HepG2 (cell line): ENCODE measurements around the gene PHACTR1. TPM values are rescaled to one million over a fixed set of nuclear protein-coding genes. Genes with fewer than 3 reads are reported as not detected.

Experiments used
- ATAC-seq: fragments of 200-7000 bp; cut with Tn5 transposase; 3 replicates; pipeline ENCODE4 v1.9.1; 2020; ENCODE audit warnings: mild to moderate bottlenecking, moderate library complexity
- BruUV-seq: library from RNA; stranded (reverse); fragments of 400-500 nt; replicated peaks from 2 replicates; lab custom pipeline; 2021; lab: Mats Ljungman, UMichigan
- CTCF ChIA-PET: fragments of 300-600 bp; formaldehyde crosslinking; extraction: SDS; loops from one replicate; lab custom pipeline; 2021; ENCODE audit warnings: low total read pairs, inconsistent platforms, low intra/inter-chr PET ratio; lab: Yijun Ruan, JAX
- POLR2A ChIA-PET: fragments of 350-600 bp; sonication (Branson Sonifier 250); formaldehyde crosslinking; loops from one replicate; lab custom pipeline; 2020; ENCODE audit warnings: antibody characterized with exemption, inconsistent platforms; lab: Yijun Ruan, JAX
- DNase-seq: peaks from one replicate; pipeline ENCODE4 v3.0.0-alpha.2; 2015; ENCODE audit warnings: low spot score
- FAIRE-seq: peaks from 3 replicates; lab custom pipeline; 2011; peaks lifted over from hg19 to GRCh38; lab: Jason Lieb, UNC
- H2AFZ ChIP-seq: one replicate; pipeline ENCODE4 v1.6.1; 2011; ENCODE audit warnings: low read length, inconsistent platforms
- H3K27ac ChIP-seq: fragments of 300-600 bp; 3 replicates; pipeline ENCODE4 v1.8.0; 2011; ENCODE audit warnings: mixed run types, mild to moderate bottlenecking, mixed read lengths, low read length, inconsistent platforms; ENCODE audit not compliant: insufficient read depth; ENCODE audit errors: extremely low read length
- H3K27me3 ChIP-seq, 2 experiments: fragments of 200-600 bp in 1 of 2; 2 replicates in 1 of 2; 3 replicates in 1 of 2; pipeline versions ENCODE4 v1.6.0 to v1.8.0; 2011; ENCODE audit warnings: low read length in 2 of 2, mild to moderate bottlenecking in 2 of 2, moderate library complexity in 2 of 2, inconsistent platforms in 1 of 2; ENCODE audit not compliant: insufficient read depth in 2 of 2, control insufficient read depth in 1 of 2
- H3K36me3 ChIP-seq, 2 experiments: fragments of 200-600 bp in 1 of 2; replicated peaks in 1 of 2; 2 replicates in 1 of 2; 3 replicates in 1 of 2; pipeline versions ENCODE4 v1.5.1 to v1.8.0; 2011; ENCODE audit warnings: low read length in 2 of 2, inconsistent platforms in 1 of 2; ENCODE audit not compliant: insufficient read depth in 2 of 2, control insufficient read depth in 1 of 2
- H3K4me1 ChIP-seq: 2 replicates; pipeline ENCODE4 v1.5.1; 2012; ENCODE audit warnings: low read length, inconsistent platforms; ENCODE audit not compliant: insufficient read depth
- H3K4me2 ChIP-seq: 2 replicates; pipeline ENCODE4 v1.6.0; 2011; ENCODE audit warnings: low read depth, low read length, inconsistent platforms
- H3K4me3 ChIP-seq, 3 experiments: fragments of 200-600 bp in 1 of 3; sonication (generic), shearing (Covaris generic) in 1 of 3; replicated peaks in 1 of 3; 2 replicates each; pipeline ENCODE4 v1.5.1; 2011 to 2016; ENCODE audit warnings: low read length in 3 of 3, inconsistent platforms in 2 of 3, low read depth in 2 of 3, mild to moderate bottlenecking in 2 of 3, control low read depth in 1 of 3, mixed read lengths in 1 of 3; ENCODE audit not compliant: insufficient read depth in 1 of 3
- H3K79me2 ChIP-seq: one replicate; pipeline ENCODE4 v1.6.1; 2011; ENCODE audit warnings: low read length, inconsistent platforms; ENCODE audit not compliant: insufficient read depth
- H3K9ac ChIP-seq: 2 replicates; pipeline ENCODE4 v1.6.0; 2011; ENCODE audit warnings: mild to moderate bottlenecking, low read depth, low read length, inconsistent platforms; ENCODE audit not compliant: insufficient read depth
- H3K9me3 ChIP-seq: 2 replicates; pipeline ENCODE4 v1.5.1; 2012; ENCODE audit warnings: mild to moderate bottlenecking, low read length
- H4K20me1 ChIP-seq: 2 replicates; pipeline ENCODE4 v1.6.0; 2011; ENCODE audit warnings: inconsistent platforms, mild to moderate bottlenecking, low read length, moderate library complexity; ENCODE audit not compliant: insufficient read depth
- BRCA1 ChIP-seq: sonication (generic); formaldehyde crosslinking; IDR thresholded peaks from 2 replicates; pipeline ENCODE4 v1.4.0; 2020; ENCODE audit warnings: missing genetic modification reagents
- CBFB ChIP-seq: sonication (generic); formaldehyde crosslinking; IDR thresholded peaks from 2 replicates; pipeline ENCODE4 v1.4.0; 2020; ENCODE audit warnings: missing genetic modification reagents
- SAP130 ChIP-seq: IDR thresholded peaks from 2 replicates; pipeline ENCODE4 v1.6.1; 2016; ENCODE audit warnings: low read depth
- TAF1 ChIP-seq: sonication (generic); formaldehyde crosslinking; IDR thresholded peaks from 2 replicates; pipeline ENCODE4 v1.4.0; 2020; ENCODE audit warnings: missing genetic modification reagents
- ZNF678 ChIP-seq: sonication (generic); formaldehyde crosslinking; IDR thresholded peaks from 2 replicates; pipeline ENCODE4 v1.4.0; 2020; ENCODE audit warnings: mild to moderate bottlenecking, missing genetic modification reagents
- ZSCAN29 ChIP-seq: sonication (generic); formaldehyde crosslinking; conservative IDR thresholded peaks from 2 replicates; pipeline ENCODE4 v1.4.0; 2020; ENCODE audit warnings: mild to moderate bottlenecking, missing genetic modification reagents
- WGBS: methylation state at CpG from one replicate; pipeline ENCODE4 v1.1.6; 2017; ENCODE audit warnings: low lambda C conversion rate; 5-methylcytosine and 5-hydroxymethylcytosine counted together
- in situ Hi-C: cut with HindIII; loops from 2 replicates; pipeline ENCODE4 v1.10.0; 2017; ENCODE audit warnings: low pct_unique_long_range_greater_than_20kb; ENCODE audit not compliant: extremely low pct_ligation_motif_present
- intact Hi-C: fragments of 100-400 bp; cut with micrococcal nuclease; formaldehyde crosslinking; loops from one replicate; pipeline ENCODE4 v1.10.0; 2022; ENCODE audit not compliant: unreplicated experiment
- polyA plus RNA-seq, 8 experiments: library from polyadenylated mRNA; depleted of rRNA in 3 of 8; stranded (reverse) in 7 of 8; unstranded in 1 of 8; fragments of >200 nt; fragmentation: Illumina TruSeq in 4 of 8; extraction: Trizol in 4 of 8; gene quantifications; 2 replicates each; pipeline versions ENCODE4 v1.2.1 to v1.2.3, GENCODE V29; 2011 to 2016; ENCODE audit warnings: low read depth in 4 of 8, missing spikeins in 1 of 8, mixed read lengths in 1 of 8; ENCODE audit not compliant: insufficient read depth in 1 of 8
- total RNA-seq, 5 experiments: library from RNA; depleted of rRNA; stranded (reverse); fragments of >200 nt; fragmentation: Illumina TruSeq; extraction: Trizol; gene quantifications; 2 replicates each; pipeline ENCODE4 v1.2.3, GENCODE V29; 2016; ENCODE audit warnings: low read depth in 1 of 5
- TF ChIP-seq, protein P1 (sequence below): sonication (generic); formaldehyde crosslinking; IDR thresholded peaks from 2 replicates; pipeline ENCODE4 v1.4.0; 2020; ENCODE audit warnings: missing genetic modification reagents
- TF ChIP-seq, protein P2 (sequence below): IDR thresholded peaks from 2 replicates; pipeline ENCODE4 v1.6.1; 2016; ENCODE audit warnings: missing compliant biosample characterization, missing genetic modification reagents, borderline replicate concordance
- TF ChIP-seq, protein P3 (sequence below): sonication (generic); formaldehyde crosslinking; IDR thresholded peaks from 2 replicates; pipeline ENCODE4 v1.5.0; 2020; ENCODE audit warnings: missing genetic modification reagents, mild to moderate bottlenecking, borderline replicate concordance
- TF ChIP-seq, protein P4 (sequence below): IDR thresholded peaks from 2 replicates; pipeline ENCODE4 v1.6.1; 2016
- TF ChIP-seq, protein P5 (sequence below): sonication (generic); formaldehyde crosslinking; IDR thresholded peaks from 2 replicates; pipeline ENCODE4 v1.4.0; 2020; ENCODE audit warnings: missing genetic modification reagents, mild to moderate bottlenecking, borderline replicate concordance

Gene PHACTR1
- total and polyA plus RNA-seq, 2 of the 13 experiments (the other 11 are each of a cell fraction or from before 2014, with no cell fraction given) = 0.09 TPM; not detected in 1

DNA sequence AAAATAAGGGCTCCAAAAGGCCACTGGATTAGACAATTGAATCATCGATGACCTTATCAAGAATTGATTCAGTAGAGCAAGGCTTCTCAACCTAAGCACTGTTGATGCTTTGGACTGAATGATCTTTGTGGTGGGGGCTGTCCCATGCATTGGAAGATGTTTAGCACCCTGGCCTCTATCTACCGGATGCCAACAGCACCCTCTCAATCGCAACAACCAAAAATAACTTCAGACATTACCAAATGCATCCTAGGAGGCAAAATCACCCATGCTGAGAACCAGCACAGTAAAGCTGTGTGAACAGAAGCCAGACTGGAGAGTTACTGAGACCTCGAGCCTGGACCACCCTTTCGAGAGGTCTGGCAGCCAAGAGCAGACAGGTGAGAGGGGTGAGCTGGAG, 544.3 kb downstream of the PHACTR1 start:
- BruUV-seq = no TSS peak
- WGBS = 53% methylated on average over 5 of the region's 5 CpGs

DNA sequence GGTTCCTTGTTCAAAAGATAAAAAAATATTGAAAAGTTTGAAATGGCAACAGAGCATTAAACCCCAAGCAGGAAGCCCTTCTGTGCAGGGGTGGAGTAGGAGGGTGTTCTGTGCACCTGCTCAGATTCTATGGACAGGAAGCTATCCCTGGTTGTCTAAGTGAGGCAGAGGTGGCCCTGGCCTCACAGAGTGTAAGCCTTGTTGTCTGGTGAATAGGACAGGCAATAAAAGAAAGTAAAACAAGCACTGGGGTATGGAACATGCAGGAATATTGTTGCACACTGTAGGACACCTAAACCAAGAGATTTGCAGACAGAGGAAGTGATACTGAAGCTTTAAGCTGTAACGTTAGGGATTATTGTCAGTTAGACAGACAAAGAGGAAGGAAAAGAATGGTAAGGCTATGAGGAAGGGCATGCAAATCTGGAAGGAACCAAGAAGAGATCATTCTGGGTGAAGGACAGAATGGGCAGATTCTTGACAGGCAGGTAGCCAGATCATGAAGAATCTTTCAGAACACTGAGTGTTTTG, 545.0 kb downstream of the PHACTR1 start:
- no TSS peak for BruUV-seq
- Histone ChIP-seq H4K20me1 (no peaks in the 10 kb centered on the region), H3K9me3 (no peaks in the 10 kb centered on the region), H3K4me3 (no peak overlapping the region), H3K36me3 (no peaks in the 10 kb centered on the region), H3K27ac (no peak overlapping the region), H3K9ac (no peak overlapping the region), H3K4me2 (no peak overlapping the region), H3K27me3 (no peaks in the 10 kb centered on the region), H3K4me1 (peaks cover 6% of the 10 kb centered on the region), H2AFZ (no peak overlapping the region), H3K79me2 (no peaks in the 10 kb centered on the region)
- WGBS = 2% methylated on average over 1 of the region's 1 CpG
- intact Hi-C loops = no loop called here
- TF ChIP-seq ZNF678 (CRISPR knock-in tag) (no peak), CBFB (CRISPR knock-in tag) (no peak), SAP130 (CRISPR knock-in tag) (no peak)
- TF ChIP-seq, protein P1, sequence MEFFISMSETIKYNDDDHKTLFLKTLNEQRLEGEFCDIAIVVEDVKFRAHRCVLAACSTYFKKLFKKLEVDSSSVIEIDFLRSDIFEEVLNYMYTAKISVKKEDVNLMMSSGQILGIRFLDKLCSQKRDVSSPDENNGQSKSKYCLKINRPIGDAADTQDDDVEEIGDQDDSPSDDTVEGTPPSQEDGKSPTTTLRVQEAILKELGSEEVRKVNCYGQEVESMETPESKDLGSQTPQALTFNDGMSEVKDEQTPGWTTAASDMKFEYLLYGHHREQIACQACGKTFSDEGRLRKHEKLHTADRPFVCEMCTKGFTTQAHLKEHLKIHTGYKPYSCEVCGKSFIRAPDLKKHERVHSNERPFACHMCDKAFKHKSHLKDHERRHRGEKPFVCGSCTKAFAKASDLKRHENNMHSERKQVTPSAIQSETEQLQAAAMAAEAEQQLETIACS = no peak
- TF ChIP-seq, protein P2, sequence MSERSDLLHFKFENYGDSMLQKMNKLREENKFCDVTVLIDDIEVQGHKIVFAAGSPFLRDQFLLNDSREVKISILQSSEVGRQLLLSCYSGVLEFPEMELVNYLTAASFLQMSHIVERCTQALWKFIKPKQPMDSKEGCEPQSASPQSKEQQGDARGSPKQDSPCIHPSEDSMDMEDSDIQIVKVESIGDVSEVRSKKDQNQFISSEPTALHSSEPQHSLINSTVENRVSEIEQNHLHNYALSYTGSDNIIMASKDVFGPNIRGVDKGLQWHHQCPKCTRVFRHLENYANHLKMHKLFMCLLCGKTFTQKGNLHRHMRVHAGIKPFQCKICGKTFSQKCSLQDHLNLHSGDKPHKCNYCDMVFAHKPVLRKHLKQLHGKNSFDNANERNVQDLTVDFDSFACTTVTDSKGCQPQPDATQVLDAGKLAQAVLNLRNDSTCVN = no peak
- TF ChIP-seq, protein P3, sequence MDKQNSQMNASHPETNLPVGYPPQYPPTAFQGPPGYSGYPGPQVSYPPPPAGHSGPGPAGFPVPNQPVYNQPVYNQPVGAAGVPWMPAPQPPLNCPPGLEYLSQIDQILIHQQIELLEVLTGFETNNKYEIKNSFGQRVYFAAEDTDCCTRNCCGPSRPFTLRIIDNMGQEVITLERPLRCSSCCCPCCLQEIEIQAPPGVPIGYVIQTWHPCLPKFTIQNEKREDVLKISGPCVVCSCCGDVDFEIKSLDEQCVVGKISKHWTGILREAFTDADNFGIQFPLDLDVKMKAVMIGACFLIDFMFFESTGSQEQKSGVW = no peak
- TF ChIP-seq, protein P4, sequence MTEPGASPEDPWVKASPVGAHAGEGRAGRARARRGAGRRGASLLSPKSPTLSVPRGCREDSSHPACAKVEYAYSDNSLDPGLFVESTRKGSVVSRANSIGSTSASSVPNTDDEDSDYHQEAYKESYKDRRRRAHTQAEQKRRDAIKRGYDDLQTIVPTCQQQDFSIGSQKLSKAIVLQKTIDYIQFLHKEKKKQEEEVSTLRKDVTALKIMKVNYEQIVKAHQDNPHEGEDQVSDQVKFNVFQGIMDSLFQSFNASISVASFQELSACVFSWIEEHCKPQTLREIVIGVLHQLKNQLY (CRISPR knock-in tag) = no peak
- FAIRE-seq (no peak), DNase-seq (no peak), ATAC-seq (no peak)
- CTCF ChIA-PET = no interaction called here
- in situ Hi-C loops = no loop called here
- POLR2A ChIA-PET = no interaction called here

More for the DNA sequence above, 544.3 kb downstream of the PHACTR1 start:
- no peak for FAIRE-seq
- Histone ChIP-seq H2AFZ (no peak overlapping the region), H4K20me1 (no peaks in the 10 kb centered on the region), H3K4me3 (no peak overlapping the region), H3K9ac (no peak overlapping the region), H3K9me3 (no peaks in the 10 kb centered on the region), H3K4me2 (no peak overlapping the region), H3K27ac (no peak overlapping the region)
- intact Hi-C loops (no loop called here), in situ Hi-C loops (no loop called here)
- ATAC-seq = no peak
- TF ChIP-seq, protein P5, sequence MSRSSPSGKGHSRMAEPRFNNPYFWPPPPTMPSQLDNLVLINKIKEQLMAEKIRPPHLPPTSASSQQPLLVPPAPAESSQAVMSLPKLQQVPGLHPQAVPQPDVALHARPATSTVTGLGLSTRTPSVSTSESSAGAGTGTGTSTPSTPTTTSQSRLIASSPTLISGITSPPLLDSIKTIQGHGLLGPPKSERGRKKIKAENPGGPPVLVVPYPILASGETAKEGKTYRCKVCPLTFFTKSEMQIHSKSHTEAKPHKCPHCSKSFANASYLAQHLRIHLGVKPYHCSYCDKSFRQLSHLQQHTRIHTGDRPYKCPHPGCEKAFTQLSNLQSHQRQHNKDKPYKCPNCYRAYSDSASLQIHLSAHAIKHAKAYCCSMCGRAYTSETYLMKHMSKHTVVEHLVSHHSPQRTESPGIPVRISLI (CRISPR knock-in tag) = no peak
- TF ChIP-seq TAF1 (CRISPR knock-in tag) (no peak), ZSCAN29 (CRISPR knock-in tag) (no peak), BRCA1 (CRISPR knock-in tag) (no peak)
- TF ChIP-seq, protein P3 = no peak
- TF ChIP-seq, all 625 proteins: peak for 0
- no peaks in the 10 kb centered on the region for H3K27me3 ChIP-seq
- no peaks in the 10 kb centered on the region for H3K79me2 ChIP-seq
- CTCF ChIA-PET = no interaction called here
- no peak for DNase-seq
- H3K4me1 ChIP-seq = peaks cover 13% of the 10 kb centered on the region
- POLR2A ChIA-PET = no interaction called here
- no peaks in the 10 kb centered on the region for H3K36me3 ChIP-seq
